Neuron (in vitro differentiated cells): ENCODE data around the gene OAT.
A peak's percentile ranks its signal among the peaks of the same experiment; 100 is the strongest.

ENCODE experiments used
- H2AFZ ChIP-seq: one replicate; pipeline ENCODE4 v1.6.1; 2013; ENCODE audit warnings: low read depth, mild to moderate bottlenecking, inconsistent platforms, low read length, moderate library complexity
- H3K27me3 ChIP-seq: one replicate; pipeline ENCODE4 v1.6.1; 2013; ENCODE audit warnings: low read length; ENCODE audit not compliant: insufficient read depth
- H3K36me3 ChIP-seq: one replicate; pipeline ENCODE4 v1.6.1; 2013; ENCODE audit warnings: low read length; ENCODE audit not compliant: insufficient read depth
- H3K4me1 ChIP-seq: one replicate; pipeline ENCODE4 v1.6.1; 2013; ENCODE audit warnings: low read length; ENCODE audit not compliant: insufficient read depth
- H3K4me3 ChIP-seq: 2 replicates; pipeline ENCODE4 v1.5.1; 2013; ENCODE audit warnings: mild to moderate bottlenecking, low read length, moderate library complexity
- H3K9me3 ChIP-seq: one replicate; pipeline ENCODE4 v1.6.1; 2013; ENCODE audit warnings: low read length

The OAT gene

DNA sequence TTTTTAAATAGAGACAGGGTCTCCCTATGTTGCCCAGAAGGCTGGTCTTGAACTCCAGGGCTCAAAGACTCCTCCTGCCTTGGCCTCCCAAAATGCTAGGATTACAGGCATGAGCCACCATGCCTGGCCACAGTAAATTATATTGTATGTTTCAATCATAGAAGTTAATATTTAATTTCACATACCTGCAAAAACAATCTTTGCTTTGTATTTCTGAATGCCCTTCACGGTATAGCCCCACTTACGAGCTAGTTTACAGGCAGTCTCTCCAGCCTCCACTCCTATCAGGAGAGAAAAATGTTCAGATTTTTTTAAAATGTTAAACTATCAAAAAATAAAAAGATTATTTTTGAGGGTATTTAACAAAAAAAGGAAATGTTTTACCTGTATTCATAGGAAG is 10.4 kb downstream of the OAT start:
- H3K27me3 ChIP-seq: no peaks in the 10 kb centered on the region
- H3K4me1 ChIP-seq: no peaks in the 10 kb centered on the region
- no peak overlapping the region for H3K4me3 ChIP-seq
- H3K9me3 ChIP-seq: no peaks in the 10 kb centered on the region
- H3K36me3 ChIP-seq: peaks cover 50% of the 10 kb centered on the region
- H2AFZ ChIP-seq: no peak overlapping the region

- Histone ChIP-seq H3K4me3 (no peak overlapping the region), H2AFZ (no peak overlapping the region), H3K36me3 (peaks cover 59% of the 10 kb centered on the region), H3K27me3 (no peaks in the 10 kb centered on the region), H3K4me1 (no peaks in the 10 kb centered on the region), H3K9me3 (no peaks in the 10 kb centered on the region)
These were observed 11.3 kb downstream of the OAT start for GRCh38 chr10:124407456-124407855.

- Histone ChIP-seq H3K36me3 (peaks cover 74% of the 10 kb centered on the region), H2AFZ (no peak overlapping the region), H3K4me1 (no peaks in the 10 kb centered on the region), H3K27me3 (no peaks in the 10 kb centered on the region), H3K4me3 (no peak overlapping the region), H3K9me3 (no peaks in the 10 kb centered on the region)
These were observed 15.2 kb downstream of the OAT start for GRCh38 chr10:124403548-124403947.

DNA sequence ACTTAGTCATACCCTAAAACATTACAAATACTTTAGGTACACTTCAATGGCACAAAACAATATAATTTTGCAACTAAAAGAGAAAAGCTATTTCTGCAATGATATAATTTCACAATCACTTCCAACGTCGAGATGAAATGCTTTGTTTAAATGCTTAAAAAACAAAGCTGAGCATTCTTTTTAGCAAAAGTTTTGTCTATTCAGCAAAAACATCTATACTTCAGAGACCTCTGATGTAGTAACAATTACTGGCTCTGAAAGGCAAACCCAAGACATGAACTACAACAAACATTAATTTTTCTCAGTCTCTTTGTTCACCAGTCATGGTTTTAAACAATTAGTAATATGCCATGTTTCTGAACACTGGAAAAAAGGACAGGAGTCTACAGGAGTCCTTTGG is 16.4 kb downstream of the OAT start:
- peaks cover 71% of the 10 kb centered on the region for H3K36me3 ChIP-seq
- no peaks in the 10 kb centered on the region for H3K27me3 ChIP-seq
- no peak overlapping the region for H2AFZ ChIP-seq
- no peak overlapping the region for H3K4me3 ChIP-seq
- H3K9me3 ChIP-seq: no peaks in the 10 kb centered on the region
- no peaks in the 10 kb centered on the region for H3K4me1 ChIP-seq

GRCh38 chr10:124401633-124402032 is 17.1 kb downstream of the OAT start:
- Histone ChIP-seq H3K4me1 (no peaks in the 10 kb centered on the region), H3K36me3 (peaks cover 68% of the 10 kb centered on the region), H3K27me3 (no peaks in the 10 kb centered on the region), H3K4me3 (no peak overlapping the region), H3K9me3 (no peaks in the 10 kb centered on the region), H2AFZ (no peak overlapping the region)

- no peaks in the 10 kb centered on the region for H3K27me3 ChIP-seq
- H3K4me3 ChIP-seq: no peak overlapping the region
- H3K36me3 ChIP-seq: peaks cover 13% of the 10 kb centered on the region
- H2AFZ ChIP-seq: no peak overlapping the region
- H3K4me1 ChIP-seq: peaks cover 5% of the 10 kb centered on the region
- no peaks in the 10 kb centered on the region for H3K9me3 ChIP-seq
These were observed 24.1 kb downstream of the OAT start for GRCh38 chr10:124394583-124394982.

GRCh38 chr10:124392626-124393342 is 25.9 kb downstream of the OAT start:
- H3K36me3 ChIP-seq: peaks cover 7% of the 10 kb centered on the region
- no peaks in the 10 kb centered on the region for H3K27me3 ChIP-seq
- no peak overlapping the region for H2AFZ ChIP-seq
- H3K4me3 ChIP-seq: no peak overlapping the region
- H3K9me3 ChIP-seq: no peaks in the 10 kb centered on the region
- H3K4me1 ChIP-seq: peaks cover 6% of the 10 kb centered on the region

GRCh38 chr10:124390471-124391187 is 28.1 kb downstream of the OAT start:
- H3K4me1 ChIP-seq: peaks cover 6% of the 10 kb centered on the region
- no peak overlapping the region for H2AFZ ChIP-seq
- no peaks in the 10 kb centered on the region for H3K36me3 ChIP-seq
- peaks cover 4% of the 10 kb centered on the region for H3K27me3 ChIP-seq
- no peak overlapping the region for H3K4me3 ChIP-seq
- H3K9me3 ChIP-seq: no peaks in the 10 kb centered on the region

DNA sequence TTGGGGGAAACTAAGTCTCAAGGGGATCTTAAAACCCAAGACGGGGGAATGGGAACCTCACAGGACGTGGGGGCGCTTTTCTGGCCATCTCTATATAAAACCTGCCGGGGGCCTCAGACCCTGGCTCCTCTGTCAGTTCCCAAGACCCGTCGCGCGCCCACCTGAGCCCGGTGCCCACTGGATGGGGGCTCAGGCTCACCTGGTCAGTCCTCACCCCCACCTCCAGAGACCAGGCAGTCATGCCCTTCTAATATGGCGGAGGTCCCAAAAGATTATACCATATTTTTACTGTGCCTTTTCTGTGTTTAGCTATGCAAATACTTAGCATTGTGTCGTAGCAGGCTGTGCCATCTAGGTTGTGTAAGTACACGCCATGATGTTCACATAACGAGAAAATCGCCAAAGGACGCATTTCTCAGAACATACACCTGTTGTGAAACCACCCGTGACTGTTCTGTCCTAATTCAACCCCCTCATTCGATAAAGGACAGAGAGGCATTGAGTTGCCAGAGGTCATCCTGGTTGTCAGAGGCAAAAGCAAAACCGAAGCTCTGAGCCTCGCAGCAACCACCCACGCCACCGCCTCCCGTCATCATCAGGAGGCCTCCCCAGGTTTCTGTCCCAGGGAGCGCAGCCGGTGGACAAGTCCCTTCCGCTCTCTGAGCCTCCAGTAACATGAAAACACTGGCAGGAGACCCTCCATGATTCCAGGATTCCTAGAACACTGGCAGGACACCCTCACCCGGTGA is 28.9 kb downstream of the OAT start:
- peaks cover 6% of the 10 kb centered on the region for H3K4me1 ChIP-seq
- no peaks in the 10 kb centered on the region for H3K36me3 ChIP-seq
- no peak overlapping the region for H3K4me3 ChIP-seq

DNA sequence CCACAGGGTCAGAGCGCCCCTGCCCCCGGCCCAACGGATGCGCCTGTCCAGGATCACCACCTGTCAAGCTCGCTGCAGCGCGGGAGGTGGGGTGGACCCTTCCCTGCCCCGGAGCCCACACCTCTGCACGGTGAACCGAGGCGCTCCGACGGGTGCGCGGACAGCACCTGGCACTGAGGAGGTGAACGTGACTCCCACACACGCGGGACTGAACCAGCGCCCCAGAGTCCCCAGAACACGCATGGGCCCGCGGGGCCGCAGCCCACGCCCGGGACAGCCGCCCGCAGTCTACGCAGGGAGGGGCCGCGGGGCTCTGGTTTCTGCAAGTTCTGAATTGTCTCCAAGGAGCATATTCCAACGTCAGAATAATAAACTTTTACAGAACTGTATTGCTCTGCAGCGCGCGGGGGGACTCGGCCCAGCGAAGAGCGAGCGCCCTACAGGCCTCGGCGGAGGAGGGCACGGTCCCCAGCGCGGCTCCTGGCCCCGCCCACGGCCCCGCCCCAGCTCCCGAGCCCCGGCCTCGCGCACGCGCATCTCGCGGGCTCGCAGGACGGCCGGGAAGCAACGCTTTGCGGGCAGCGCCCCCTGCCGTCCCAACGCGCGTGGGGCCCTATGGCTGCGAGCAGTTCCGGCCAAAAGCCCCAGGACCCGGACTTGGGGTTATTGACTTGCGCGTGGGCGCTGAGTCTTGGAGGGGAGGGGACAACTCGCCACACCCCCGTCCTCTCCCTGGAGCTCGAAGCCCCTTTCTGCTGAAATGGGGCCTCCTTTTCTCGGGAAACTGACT is 29.7 kb downstream of the OAT start:
- H2AFZ ChIP-seq: peak overlapping the region; percentile 81
- peaks cover 11% of the 10 kb centered on the region for H3K27me3 ChIP-seq
- no peaks in the 10 kb centered on the region for H3K36me3 ChIP-seq
- peaks cover 6% of the 10 kb centered on the region for H3K4me1 ChIP-seq
- no peaks in the 10 kb centered on the region for H3K9me3 ChIP-seq
- peak overlapping the region; percentile 34 for H3K4me3 ChIP-seq

More for the DNA sequence above, 28.9 kb downstream of the OAT start:
- peak overlapping the region; percentile 81 for H2AFZ ChIP-seq
- no peaks in the 10 kb centered on the region for H3K9me3 ChIP-seq
- peaks cover 6% of the 10 kb centered on the region for H3K27me3 ChIP-seq

DNA sequence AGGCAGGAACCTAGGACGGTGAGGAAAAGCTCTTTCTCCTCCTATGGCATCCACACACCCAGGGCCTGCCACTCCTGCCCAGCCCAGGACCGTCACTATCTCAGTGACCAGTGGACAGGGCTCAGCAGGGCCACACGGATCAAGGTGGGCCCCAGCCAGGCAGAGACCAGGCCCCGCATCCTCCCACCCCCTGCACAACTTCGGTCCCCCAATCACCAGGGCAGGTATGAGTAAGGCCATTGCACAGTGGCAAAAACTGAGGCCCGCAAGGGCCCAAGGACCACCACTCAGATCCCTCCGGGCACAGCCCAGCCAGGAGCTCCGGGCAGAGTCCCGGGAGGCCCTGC is 30.3 kb downstream of the OAT start:
- no peak overlapping the region for H2AFZ ChIP-seq
- no peaks in the 10 kb centered on the region for H3K36me3 ChIP-seq
- H3K27me3 ChIP-seq: peaks cover 12% of the 10 kb centered on the region
- peaks cover 6% of the 10 kb centered on the region for H3K4me1 ChIP-seq
- no peak overlapping the region for H3K4me3 ChIP-seq
- no peaks in the 10 kb centered on the region for H3K9me3 ChIP-seq

DNA sequence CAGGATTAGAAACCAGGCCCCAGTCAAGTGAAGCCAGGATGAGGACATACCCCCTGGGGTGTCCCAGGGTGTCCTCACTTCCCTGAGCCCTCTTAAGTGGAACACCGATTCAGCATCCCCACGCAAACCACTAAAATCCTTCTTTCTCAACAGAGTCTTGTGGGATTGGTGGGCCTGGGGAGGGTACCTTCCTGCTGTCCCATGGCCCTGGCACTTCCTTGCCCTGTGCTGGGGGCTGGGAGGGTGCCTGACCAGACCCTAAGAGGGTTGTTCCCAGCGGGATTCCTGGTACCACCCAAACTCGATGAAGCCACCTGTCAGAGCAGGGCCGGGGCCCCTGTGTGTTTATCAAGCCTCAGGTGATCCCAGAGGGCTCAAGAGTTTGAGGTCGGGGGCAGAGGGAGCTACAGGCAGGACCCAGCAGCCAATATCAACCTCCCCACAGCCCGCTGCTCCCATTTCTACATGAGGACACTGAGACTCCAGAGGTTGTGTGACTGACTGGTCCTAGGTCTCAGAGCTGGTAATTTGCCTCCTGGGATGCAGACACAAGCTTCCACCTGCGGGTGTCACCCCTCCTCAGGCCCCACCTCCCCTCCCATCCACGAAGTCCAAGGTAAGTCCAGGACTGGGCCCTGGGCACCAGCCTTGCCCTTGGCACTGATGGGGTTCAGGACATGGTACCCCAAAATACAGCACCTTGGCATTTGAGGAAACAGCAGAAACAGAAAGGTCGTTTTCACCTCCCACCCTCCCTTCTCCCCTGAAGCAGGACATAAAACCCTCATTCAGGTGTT is 31.4 kb downstream of the OAT start:
- H2AFZ ChIP-seq: no peak overlapping the region

More for the DNA sequence above, 31.4 kb downstream of the OAT start:
- no peaks in the 10 kb centered on the region for H3K36me3 ChIP-seq
- H3K4me1 ChIP-seq: peaks cover 6% of the 10 kb centered on the region
- no peaks in the 10 kb centered on the region for H3K9me3 ChIP-seq
- peaks cover 12% of the 10 kb centered on the region for H3K27me3 ChIP-seq
- H3K4me3 ChIP-seq: no peak overlapping the region
